Urinary bladder (tissue), 4 donors: ENCODE data around the gene OR51V1. TPM values are rescaled to one million over a fixed set of nuclear protein-coding genes. Genes with fewer than 3 reads are reported as not detected.
"Not testable (repeated sequence)": the region's sequence is repeated elsewhere in the genome, so short reads cannot be mapped to it uniquely, and the experiment has no call there.

Experiments
- DNase-seq: peaks from one replicate; pipeline ENCODE4 v3.0.0-alpha.2; 2015; ENCODE audit errors: extremely low spot score
- H3K27ac ChIP-seq: one replicate; pipeline ENCODE4 v1.5.1; 2013; ENCODE audit warnings: low read depth, mild to moderate bottlenecking, moderate library complexity
- H3K36me3 ChIP-seq: one replicate; pipeline ENCODE4 v1.6.1; 2013; ENCODE audit warnings: mild to moderate bottlenecking, moderate library complexity; ENCODE audit not compliant: insufficient read depth
- H3K4me1 ChIP-seq: one replicate; pipeline ENCODE4 v1.6.1; 2013; ENCODE audit warnings: mild to moderate bottlenecking, moderate library complexity; ENCODE audit not compliant: insufficient read depth
- H3K4me3 ChIP-seq: one replicate; pipeline ENCODE4 v1.5.1; 2013; ENCODE audit warnings: low read depth, low read length
- WGBS: extraction: QIAGEN DNeasy Blood & Tissue Kit; methylation state at CpG from one replicate; pipeline ENCODE4 v1.1.7; 2013; 5-methylcytosine and 5-hydroxymethylcytosine counted together
- polyA plus RNA-seq: library from polyadenylated mRNA; stranded (reverse); fragments of 200-250 nt; gene quantifications from one replicate; pipeline ENCODE4 v1.2.3, GENCODE V29; 2013
- total RNA-seq: library from RNA; depleted of rRNA; stranded (reverse); fragments of >200 nt; gene quantifications from one replicate; pipeline ENCODE4 v1.2.3, GENCODE V29; 2014
- donor health status: healthy with polysubstance abuse.
- donor health status: healthy.

The OR51V1 gene
- total and polyA plus RNA-seq, 2 donors = not detected

- WGBS = 90% methylated on average over 7 of the region's 7 CpGs
- Histone ChIP-seq H3K4me1 (no peaks in the 10 kb centered on the region), H3K4me3 (no peak overlapping the region), H3K27ac (no peak overlapping the region), H3K36me3 (no peaks in the 10 kb centered on the region)
- no peak for DNase-seq
Observed at GRCh38 chr11:5174934-5175333, 25.5 kb downstream of the OR51V1 start.

- 56% methylated on average over 2 of the region's 2 CpGs for WGBS
- H3K4me3 ChIP-seq = no peak overlapping the region
- no peaks in the 10 kb centered on the region for H3K4me1 ChIP-seq
- no peak overlapping the region for H3K27ac ChIP-seq
- DNase-seq = no peak
- H3K36me3 ChIP-seq = no peaks in the 10 kb centered on the region
Observed at GRCh38 chr11:5171856-5172255, 28.6 kb downstream of the OR51V1 start.

DNA sequence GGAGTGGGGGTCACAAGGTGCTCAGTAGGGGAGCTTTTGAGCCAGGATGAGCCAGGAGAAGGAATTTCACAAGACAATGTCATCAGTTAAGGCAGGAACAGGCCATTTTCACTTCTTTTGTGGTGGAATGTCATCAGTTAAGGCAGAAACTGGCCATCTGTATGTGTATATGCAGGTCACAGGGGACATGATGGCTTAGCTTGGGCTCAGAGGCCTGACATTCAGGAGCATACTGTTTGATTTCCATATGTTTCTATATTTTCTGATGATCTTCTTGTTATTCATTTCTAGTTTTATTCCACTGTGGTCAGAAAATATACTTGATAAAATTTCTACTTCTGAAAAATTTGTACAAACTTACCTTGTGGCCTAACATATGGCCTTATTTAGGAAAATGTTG is 34.6 kb downstream of the OR51V1 start:
- not testable (repeated sequence) for H3K36me3 ChIP-seq, H3K27ac ChIP-seq, H3K4me1 ChIP-seq, H3K4me3 ChIP-seq, DNase-seq

GRCh38 chr11:5164807-5165206 is 35.7 kb downstream of the OR51V1 start:
- H3K4me3 ChIP-seq, DNase-seq, H3K4me1 ChIP-seq, H3K36me3 ChIP-seq, H3K27ac ChIP-seq: not testable (repeated sequence)
- WGBS = 76% methylated on average over 6 of the region's 6 CpGs

DNA sequence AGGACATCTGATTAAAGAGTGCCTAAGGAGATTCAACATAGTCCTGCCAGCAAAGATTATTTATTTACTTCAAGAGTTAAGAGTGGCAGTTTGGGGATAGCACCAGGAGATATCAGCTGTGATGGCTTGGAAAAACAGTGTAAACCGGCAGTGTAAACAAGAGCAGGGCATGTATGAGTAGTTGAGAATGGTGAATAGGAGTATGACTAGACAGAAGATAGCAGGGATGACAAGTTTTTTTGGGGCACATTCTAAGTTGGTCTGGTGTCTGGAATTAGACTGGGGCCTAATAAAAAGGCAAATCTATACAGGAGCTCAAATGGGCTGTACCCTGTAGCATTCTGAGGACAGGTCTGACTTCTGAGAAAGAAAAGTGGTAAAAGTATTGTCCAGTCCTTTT is 39.4 kb downstream of the OR51V1 start:
- H3K27ac ChIP-seq, H3K36me3 ChIP-seq, DNase-seq, H3K4me1 ChIP-seq, H3K4me3 ChIP-seq: not testable (repeated sequence)
- WGBS = no CpG with 5 or more reads among the region's 1 CpG

DNA sequence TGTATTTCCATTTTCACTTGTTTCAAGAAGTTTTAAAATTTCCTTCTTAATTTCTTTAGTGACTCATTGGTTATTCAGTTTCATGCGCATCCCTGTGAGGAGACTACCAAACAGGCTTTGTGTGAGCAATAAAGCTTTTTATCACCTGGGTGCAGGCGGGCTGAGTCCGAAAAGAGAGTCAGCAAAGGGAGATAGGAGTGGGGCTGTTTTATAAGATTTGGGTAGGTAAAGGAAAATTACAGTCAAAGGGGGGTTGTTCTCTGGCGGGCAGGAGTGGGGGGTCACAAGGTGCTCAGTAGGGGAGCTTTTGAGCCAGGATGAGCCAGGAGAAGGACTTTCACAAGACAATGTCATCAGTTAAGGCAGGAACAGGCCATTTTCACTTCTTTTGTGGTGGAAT is 40.3 kb downstream of the OR51V1 start:
- WGBS = 77% methylated on average over 4 of the region's 4 CpGs
- not testable (repeated sequence) for H3K4me1 ChIP-seq, H3K27ac ChIP-seq, H3K36me3 ChIP-seq, DNase-seq, H3K4me3 ChIP-seq

GRCh38 chr11:5159806-5160205 is 40.7 kb downstream of the OR51V1 start:
- DNase-seq = no peak
- no peak overlapping the region for H3K4me3 ChIP-seq
- H3K27ac ChIP-seq = no peak overlapping the region
- H3K4me1 ChIP-seq = no peaks in the 10 kb centered on the region
- H3K36me3 ChIP-seq = no peaks in the 10 kb centered on the region

GRCh38 chr11:5154657-5155056 is 45.8 kb downstream of the OR51V1 start, which contains the start of gene OR52A1:
TSS of gene OR52A1 (minus strand) at chr11:5154757. CDS start at chr11:5152369, 2,388 bp downstream.
- DNase-seq = no peak
- H3K4me1 ChIP-seq = no peaks in the 10 kb centered on the region
- no peaks in the 10 kb centered on the region for H3K36me3 ChIP-seq
- H3K27ac ChIP-seq = no peak within 1 kb of the TSS
- no peak within 1 kb of the TSS for H3K4me3 ChIP-seq
- WGBS = 63% methylated on average over 3 of the region's 3 CpGs

- DNase-seq = no peak
- no peak overlapping the region for H3K27ac ChIP-seq
- no peaks in the 10 kb centered on the region for H3K4me1 ChIP-seq
- WGBS = 43% methylated on average over 3 of the region's 3 CpGs
- no peak overlapping the region for H3K4me3 ChIP-seq
- no peaks in the 10 kb centered on the region for H3K36me3 ChIP-seq
Observed at GRCh38 chr11:5153574-5154431, 46.7 kb downstream of the OR51V1 start.

DNA sequence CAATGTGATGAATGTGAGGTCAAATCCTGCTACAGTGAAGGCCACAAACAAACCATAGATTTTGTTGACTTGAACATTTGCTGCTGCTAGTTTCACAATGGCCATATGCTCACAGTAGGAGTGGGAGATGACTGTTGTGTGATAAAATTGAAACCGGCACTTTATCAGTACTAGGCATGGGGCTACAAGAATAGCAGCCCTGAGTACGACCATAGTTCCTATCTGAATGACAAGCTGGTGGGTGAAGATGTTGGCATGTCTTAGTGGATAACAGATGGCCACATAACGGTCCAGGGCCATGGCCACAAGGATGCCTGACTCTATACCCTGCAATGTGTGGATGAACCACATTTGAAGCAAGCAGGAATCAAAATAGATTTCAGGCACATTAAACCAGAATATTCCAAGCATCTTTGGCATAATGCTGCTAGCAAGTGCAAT is 48.7 kb downstream of the OR51V1 start:
- Histone ChIP-seq H3K36me3 (no peaks in the 10 kb centered on the region), H3K27ac (no peak overlapping the region), H3K4me3 (no peak overlapping the region), H3K4me1 (no peaks in the 10 kb centered on the region)
- WGBS = 65% methylated on average over 3 of the region's 3 CpGs
- DNase-seq = no peak

Other genes with a start within 250 kb of the OR51V1 start
- gene OR51A2, start 245.0 kb downstream of the OR51V1 start, total RNA-seq = not detected
- not detected for gene OR51A2, start 245.0 kb downstream of the OR51V1 start, polyA plus RNA-seq
- gene OR51L1, start 205.8 kb downstream of the OR51V1 start, total RNA-seq = not detected
- not detected for gene OR51L1, start 205.8 kb downstream of the OR51V1 start, polyA plus RNA-seq
- gene OR52J3, start 154.2 kb downstream of the OR51V1 start, total RNA-seq = not detected
- not detected for gene OR52J3, start 154.2 kb downstream of the OR51V1 start, polyA plus RNA-seq
- not detected for gene OR52E2, start 141.1 kb downstream of the OR51V1 start, total RNA-seq
- gene OR52E2, start 141.1 kb downstream of the OR51V1 start, polyA plus RNA-seq = not detected
- gene OR52E1, start 131.1 kb downstream of the OR51V1 start, total RNA-seq = not detected
- not detected for gene OR52E1, start 131.1 kb downstream of the OR51V1 start, polyA plus RNA-seq
- gene OR52A5, start 62.3 kb downstream of the OR51V1 start, total RNA-seq = not detected
- not detected for gene OR52A5, start 62.3 kb downstream of the OR51V1 start, polyA plus RNA-seq
- gene OR52A1, start 45.9 kb downstream of the OR51V1 start, total RNA-seq = not detected
- gene OR52A1, start 45.9 kb downstream of the OR51V1 start, polyA plus RNA-seq = not detected
- 394 TPM for gene HBB, start 26.4 kb upstream of the OR51V1 start, total RNA-seq
- 10.1 TPM for gene HBB, start 26.4 kb upstream of the OR51V1 start, polyA plus RNA-seq
- gene HBD, start 33.8 kb upstream of the OR51V1 start, total RNA-seq = not detected
- gene HBD, start 33.8 kb upstream of the OR51V1 start, polyA plus RNA-seq = not detected
- gene HBG1, start 49.2 kb upstream of the OR51V1 start, total RNA-seq = 39.3 TPM
- gene HBG1, start 49.2 kb upstream of the OR51V1 start, polyA plus RNA-seq = not detected
- gene HBG2, start 54.1 kb upstream of the OR51V1 start, total RNA-seq = 2,457 TPM
- gene HBG2, start 54.1 kb upstream of the OR51V1 start, polyA plus RNA-seq = not detected
- gene HBE1, start 69.3 kb upstream of the OR51V1 start, total RNA-seq = 3.0 TPM
- gene HBE1, start 69.3 kb upstream of the OR51V1 start, polyA plus RNA-seq = 0.18 TPM
- gene OR51B4, start 101.3 kb upstream of the OR51V1 start, total RNA-seq = 2.0 TPM
- not detected for gene OR51B4, start 101.3 kb upstream of the OR51V1 start, polyA plus RNA-seq
- 1.7 TPM for gene OR51B2, start 123.6 kb upstream of the OR51V1 start, total RNA-seq
- not detected for gene OR51B2, start 123.6 kb upstream of the OR51V1 start, polyA plus RNA-seq
- 4.3 TPM for gene OR51B5, start 142.8 kb upstream of the OR51V1 start, total RNA-seq
- gene OR51B5, start 142.8 kb upstream of the OR51V1 start, polyA plus RNA-seq = not detected
- not detected for gene OR51B6, start 150.8 kb upstream of the OR51V1 start, total RNA-seq
- not detected for gene OR51B6, start 150.8 kb upstream of the OR51V1 start, polyA plus RNA-seq
- gene OR51M1, start 183.1 kb upstream of the OR51V1 start, total RNA-seq = not detected
- not detected for gene OR51M1, start 183.1 kb upstream of the OR51V1 start, polyA plus RNA-seq
- not detected for gene OR51Q1, start 221.4 kb upstream of the OR51V1 start, total RNA-seq
- gene OR51Q1, start 221.4 kb upstream of the OR51V1 start, polyA plus RNA-seq = not detected
- 0.63 TPM for gene OR51I1, start 240.8 kb upstream of the OR51V1 start, total RNA-seq
- not detected for gene OR51I1, start 240.8 kb upstream of the OR51V1 start, polyA plus RNA-seq
- gene OR51I2, start 248.6 kb upstream of the OR51V1 start, total RNA-seq = not detected
- not detected for gene OR51I2, start 248.6 kb upstream of the OR51V1 start, polyA plus RNA-seq